Measurements from ENCODE around the gene TSPAN14.
A peak's percentile ranks its signal among the peaks of the same experiment; 100 is the strongest.
"Not testable (repeated sequence)": the region's sequence is repeated elsewhere in the genome, so short reads cannot be mapped to it uniquely, and the experiment has no call there.

The TSPAN14 gene

GRCh38 chr10:80530251-80530650 lies 76.1 kb downstream of the TSPAN14 start:
- peak; percentile 49 for DNase-seq

GRCh38 chr10:80530816-80531215 lies 76.7 kb downstream of the TSPAN14 start:
- no peak for DNase-seq

- DNase-seq = no peak
These were observed 78.5 kb downstream of the TSPAN14 start for GRCh38 chr10:80532571-80532970.

- DNase-seq = not testable (repeated sequence)
These were observed 79.9 kb downstream of the TSPAN14 start for GRCh38 chr10:80534059-80534458.

- DNase-seq = not testable (repeated sequence)
These were observed 80.5 kb downstream of the TSPAN14 start for GRCh38 chr10:80534646-80535045.

GRCh38 chr10:80535671-80536360 lies 81.7 kb downstream of the TSPAN14 start:
- DNase-seq = peak; percentile 80

- no peak for DNase-seq
These were observed 82.3 kb downstream of the TSPAN14 start for GRCh38 chr10:80536361-80536835.

GRCh38 chr10:80537086-80537735 lies 83.1 kb downstream of the TSPAN14 start:
- DNase-seq = no peak

- no peak for DNase-seq
These were observed 83.8 kb downstream of the TSPAN14 start, which contains the start of gene SH2D4B for GRCh38 chr10:80537736-80538480. Gene SH2D4B (plus strand): TSS chr10:80537902. CDS start chr10:80538332, 430 bp downstream.

GRCh38 chr10:80538481-80539185 lies 84.5 kb downstream of the TSPAN14 start:
- no peak for DNase-seq

GRCh38 chr10:80539421-80540031 lies 85.4 kb downstream of the TSPAN14 start:
- DNase-seq = no peak

- DNase-seq = no peak
These were observed 86.0 kb downstream of the TSPAN14 start for GRCh38 chr10:80540136-80540535.

- DNase-seq = no peak
These were observed 86.5 kb downstream of the TSPAN14 start for GRCh38 chr10:80540618-80540980.

- no peak for DNase-seq
These were observed 87.1 kb downstream of the TSPAN14 start for GRCh38 chr10:80540981-80541750.

- no peak for DNase-seq
These were observed 87.9 kb downstream of the TSPAN14 start for GRCh38 chr10:80542053-80542452.

- DNase-seq = no peak
These were observed 88.7 kb downstream of the TSPAN14 start for GRCh38 chr10:80542652-80543318.

GRCh38 chr10:80543319-80543672 lies 89.2 kb downstream of the TSPAN14 start:
- DNase-seq = not testable (repeated sequence)

GRCh38 chr10:80544316-80544953 lies 90.3 kb downstream of the TSPAN14 start:
- DNase-seq = no peak

GRCh38 chr10:80545258-80545881 lies 91.3 kb downstream of the TSPAN14 start:
- no peak for DNase-seq

- DNase-seq = no peak
These were observed 98.1 kb downstream of the TSPAN14 start for GRCh38 chr10:80552151-80552646.

Data from CD4-positive, alpha-beta T cell treated with Interleukin-10 for 1 hour (primary cell).